K562 (cell line): ENCODE results near the gene MIF.

Experiments
- ADNP ChIP-seq: fragments of 200-800 bp; sonication (Bioruptor generic); IDR thresholded peaks from 2 replicates; pipeline ENCODE4 v1.6.1; 2016; ENCODE audit warnings: missing genetic modification characterization, missing compliant biosample characterization
- CEBPB ChIP-seq: fragments of 450-650 bp; IDR thresholded peaks from 2 replicates; pipeline ENCODE4 v1.6.1; 2016; ENCODE audit warnings: missing genetic modification characterization, missing compliant biosample characterization
- NR2C2 ChIP-seq, 2 experiments: fragments of 200-800 bp in 1 of 2; sonication (Bioruptor generic) in 1 of 2; sonication (generic) in 1 of 2; formaldehyde crosslinking in 1 of 2; IDR thresholded peaks; 2 replicates each; pipeline versions ENCODE4 v1.6.1 to v1.8.0; 2016 to 2022; ENCODE audit warnings: mild to moderate bottlenecking in 1 of 2, missing compliant biosample characterization in 1 of 2, missing genetic modification characterization in 1 of 2, missing genetic modification reagents in 1 of 2
- SLC30A9 ChIP-seq: fragments of 250-450 bp; sonication (Bioruptor Pico); IDR thresholded peaks from 2 replicates; pipeline ENCODE4 v1.8.0; 2022; ENCODE audit warnings: mild to moderate bottlenecking, moderate library complexity
- TEAD4 ChIP-seq, 2 experiments: sonication (generic) in 1 of 2; formaldehyde crosslinking in 1 of 2; IDR thresholded peaks; 2 replicates each; pipeline versions ENCODE4 v1.6.1 to v1.8.0; 2012 to 2022; ENCODE audit warnings: borderline replicate concordance in 1 of 2, inconsistent platforms in 1 of 2, low read length in 1 of 2, mild to moderate bottlenecking in 1 of 2, missing genetic modification reagents in 1 of 2

DNA sequence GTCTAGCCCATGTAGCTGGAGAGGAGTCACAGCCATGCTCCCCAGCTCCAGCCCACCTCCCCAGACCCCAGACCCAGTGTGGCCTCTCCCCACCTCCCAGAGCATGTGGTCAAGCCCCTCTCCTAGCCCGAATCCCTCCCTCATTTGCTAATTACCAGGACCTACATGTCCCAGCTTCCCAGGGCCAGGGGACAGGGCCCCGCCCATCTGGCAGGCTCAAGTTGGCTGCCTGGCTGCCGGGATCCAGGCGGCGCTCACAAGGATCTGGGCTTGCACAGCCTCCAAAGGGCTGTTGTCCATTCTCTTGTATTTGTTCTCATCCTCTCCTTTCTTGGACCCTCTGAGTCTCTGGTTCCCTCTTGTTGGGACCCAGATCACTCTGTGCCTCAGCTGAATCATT lies 4.6 kb upstream of the MIF start:
- TF ChIP-seq SLC30A9 (CRISPR knock-in tag) (no peak), CEBPB (tag) (no peak), TEAD4 (IDR thresholded peaks at IDR 0.05; ENCODE audit: low read length) (no peak), TEAD4 (CRISPR knock-in tag; IDR thresholded peaks at IDR 0.05; ENCODE audit: borderline replicate concordance) (no peak), ADNP (tag) (no peak), NR2C2 (CRISPR knock-in tag; IDR thresholded peaks at IDR 0.05) (no peak), NR2C2 (tag; IDR thresholded peaks at IDR 0.05) (no peak)
